ENCODE measurements around the gene RABGEF1.
A peak's percentile ranks its signal among the peaks of the same experiment; 100 is the strongest.
"Not testable (repeated sequence)": the region's sequence is repeated elsewhere in the genome, so short reads cannot be mapped to it uniquely, and the experiment has no call there.

Gene RABGEF1

GRCh38 chr7:66734006-66734405, 6.5 kb upstream of the RABGEF1 start:
- no peak overlapping the region for H3K4me3 ChIP-seq (ENCODE audit: low read length)
- H3K27ac ChIP-seq (ENCODE audit: low read length) = no peak overlapping the region
- no peaks in the 10 kb centered on the region for H3K4me1 ChIP-seq (ENCODE audit: control insufficient read depth, insufficient read depth, low read length)
- H3K36me3 ChIP-seq (ENCODE audit: control insufficient read depth, insufficient read depth, low read length) = no peaks in the 10 kb centered on the region
- WGBS (ENCODE audit: insufficient coverage, insufficient read length) = no CpG with 5 or more reads among the region's 6 CpGs
- H3K9me3 ChIP-seq (ENCODE audit: control insufficient read depth, insufficient read depth, low read length) = no peaks in the 10 kb centered on the region
- no peaks in the 10 kb centered on the region; the same call in 1 of the 2 replicates for H3K27me3 ChIP-seq (ENCODE audit: control insufficient read depth, insufficient read depth, low read length)
- DNase-seq (ENCODE audit: low read depth, low spot score) = no peak

- Histone ChIP-seq H3K27me3 (ENCODE audit: control insufficient read depth, insufficient read depth, low read length) (no peaks in the 10 kb centered on the region; the same call in 1 of the 2 replicates), H3K9me3 (ENCODE audit: control insufficient read depth, insufficient read depth, low read length) (no peaks in the 10 kb centered on the region), H3K27ac (ENCODE audit: low read length) (no peak overlapping the region), H3K4me3 (ENCODE audit: low read length) (no peak overlapping the region), H3K36me3 (ENCODE audit: control insufficient read depth, insufficient read depth, low read length) (no peaks in the 10 kb centered on the region), H3K4me1 (ENCODE audit: control insufficient read depth, insufficient read depth, low read length) (no peaks in the 10 kb centered on the region)
- WGBS (ENCODE audit: insufficient coverage, insufficient read length) = no CpG with 5 or more reads among the region's 3 CpGs
- no peak for DNase-seq (ENCODE audit: low read depth, low spot score)
Measured at GRCh38 chr7:66735154-66735553, 5.4 kb upstream of the RABGEF1 start.

- Histone ChIP-seq H3K4me1 (ENCODE audit: control insufficient read depth, insufficient read depth, low read length) (no peaks in the 10 kb centered on the region), H3K9me3 (ENCODE audit: control insufficient read depth, insufficient read depth, low read length) (no peaks in the 10 kb centered on the region), H3K27me3 (ENCODE audit: control insufficient read depth, insufficient read depth, low read length) (no peaks in the 10 kb centered on the region; the same call in 1 of the 2 replicates), H3K36me3 (ENCODE audit: control insufficient read depth, insufficient read depth, low read length) (no peaks in the 10 kb centered on the region), H3K27ac (ENCODE audit: low read length) (no peak overlapping the region), H3K4me3 (ENCODE audit: low read length) (no peak overlapping the region)
- WGBS (ENCODE audit: insufficient coverage, insufficient read length) = no CpG with 5 or more reads among the region's 1 CpG
- no peak for DNase-seq (ENCODE audit: low read depth, low spot score)
Measured at GRCh38 chr7:66735850-66736249, 4.7 kb upstream of the RABGEF1 start.

GRCh38 chr7:66736892-66737291, 3.6 kb upstream of the RABGEF1 start:
- no peaks in the 10 kb centered on the region for H3K36me3 ChIP-seq (ENCODE audit: control insufficient read depth, insufficient read depth, low read length)
- no peak for DNase-seq (ENCODE audit: low read depth, low spot score)
- H3K27ac ChIP-seq (ENCODE audit: low read length) = no peak overlapping the region
- H3K9me3 ChIP-seq (ENCODE audit: control insufficient read depth, insufficient read depth, low read length) = no peaks in the 10 kb centered on the region
- no peak overlapping the region for H3K4me3 ChIP-seq (ENCODE audit: low read length)
- 100% methylated on average over 2 of the region's 6 CpGs for WGBS (ENCODE audit: insufficient coverage, insufficient read length)
- H3K27me3 ChIP-seq (ENCODE audit: control insufficient read depth, insufficient read depth, low read length) = no peaks in the 10 kb centered on the region; the same call in 1 of the 2 replicates
- no peaks in the 10 kb centered on the region for H3K4me1 ChIP-seq (ENCODE audit: control insufficient read depth, insufficient read depth, low read length)

- Histone ChIP-seq H3K9me3 (ENCODE audit: control insufficient read depth, insufficient read depth, low read length) (no peaks in the 10 kb centered on the region), H3K4me3 (ENCODE audit: low read length) (no peak overlapping the region), H3K27me3 (ENCODE audit: control insufficient read depth, insufficient read depth, low read length) (no peaks in the 10 kb centered on the region; the same call in 1 of the 2 replicates), H3K4me1 (ENCODE audit: control insufficient read depth, insufficient read depth, low read length) (no peaks in the 10 kb centered on the region), H3K36me3 (ENCODE audit: control insufficient read depth, insufficient read depth, low read length) (no peaks in the 10 kb centered on the region), H3K27ac (ENCODE audit: low read length) (no peak overlapping the region)
- DNase-seq (ENCODE audit: low read depth, low spot score) = no peak
- WGBS (ENCODE audit: insufficient coverage, insufficient read length) = no CpG with 5 or more reads among the region's 6 CpGs
Measured at GRCh38 chr7:66737667-66738066, 2.9 kb upstream of the RABGEF1 start.

GRCh38 chr7:66739477-66739876, 1.1 kb upstream of the RABGEF1 start:
- H3K27ac ChIP-seq (ENCODE audit: low read length) = no peak overlapping the region
- H3K4me1 ChIP-seq (ENCODE audit: control insufficient read depth, insufficient read depth, low read length) = no peaks in the 10 kb centered on the region
- no peaks in the 10 kb centered on the region for H3K27me3 ChIP-seq (ENCODE audit: control insufficient read depth, insufficient read depth, low read length)
- no peak for DNase-seq (ENCODE audit: low read depth, low spot score)
- no CpG with 5 or more reads among the region's 14 CpGs for WGBS (ENCODE audit: insufficient coverage, insufficient read length)
- peak overlapping the region; percentile 71; the same call in 1 of the 2 replicates for H3K4me3 ChIP-seq (ENCODE audit: low read length)
- H3K36me3 ChIP-seq (ENCODE audit: control insufficient read depth, insufficient read depth, low read length) = no peaks in the 10 kb centered on the region
- H3K9me3 ChIP-seq (ENCODE audit: control insufficient read depth, insufficient read depth, low read length) = no peaks in the 10 kb centered on the region

GRCh38 chr7:66739953-66740301, 606 bp upstream of the RABGEF1 start:
- peak overlapping the region; percentile 71 for H3K4me3 ChIP-seq (ENCODE audit: low read length)
- no peak for DNase-seq (ENCODE audit: low read depth, low spot score)
- no peaks in the 10 kb centered on the region for H3K27me3 ChIP-seq (ENCODE audit: control insufficient read depth, insufficient read depth, low read length)
- H3K36me3 ChIP-seq (ENCODE audit: control insufficient read depth, insufficient read depth, low read length) = no peaks in the 10 kb centered on the region
- no peaks in the 10 kb centered on the region for H3K9me3 ChIP-seq (ENCODE audit: control insufficient read depth, insufficient read depth, low read length)
- H3K27ac ChIP-seq (ENCODE audit: low read length) = no peak overlapping the region
- no peaks in the 10 kb centered on the region for H3K4me1 ChIP-seq (ENCODE audit: control insufficient read depth, insufficient read depth, low read length)
- WGBS (ENCODE audit: insufficient coverage, insufficient read length) = no CpG with 5 or more reads among the region's 12 CpGs

- DNase-seq (ENCODE audit: low read depth, low spot score); H3K4me1 ChIP-seq (ENCODE audit: control insufficient read depth, insufficient read depth, low read length); H3K36me3 ChIP-seq (ENCODE audit: control insufficient read depth, insufficient read depth, low read length); H3K9me3 ChIP-seq (ENCODE audit: control insufficient read depth, insufficient read depth, low read length); H3K27ac ChIP-seq (ENCODE audit: low read length); H3K27me3 ChIP-seq (ENCODE audit: control insufficient read depth, insufficient read depth, low read length): not testable (repeated sequence)
- no CpG with 5 or more reads among the region's 54 CpGs for WGBS (ENCODE audit: insufficient coverage, insufficient read length)
- H3K4me3 ChIP-seq (ENCODE audit: low read length) = peak overlapping the region; percentile 71
Measured at GRCh38 chr7:66740980-66741709, 612 bp downstream of the RABGEF1 start.

- Histone ChIP-seq H3K27ac (ENCODE audit: low read length) (no peak overlapping the region), H3K4me1 (ENCODE audit: control insufficient read depth, insufficient read depth, low read length) (no peaks in the 10 kb centered on the region), H3K9me3 (ENCODE audit: control insufficient read depth, insufficient read depth, low read length) (no peaks in the 10 kb centered on the region), H3K4me3 (ENCODE audit: low read length) (peak overlapping the region; percentile 71; the same call in 1 of the 2 replicates), H3K27me3 (ENCODE audit: control insufficient read depth, insufficient read depth, low read length) (no peaks in the 10 kb centered on the region), H3K36me3 (ENCODE audit: control insufficient read depth, insufficient read depth, low read length) (no peaks in the 10 kb centered on the region)
- no peak for DNase-seq (ENCODE audit: low read depth, low spot score)
- WGBS (ENCODE audit: insufficient coverage, insufficient read length) = no CpG with 5 or more reads among the region's 17 CpGs
Measured at GRCh38 chr7:66741710-66742049, 1.1 kb downstream of the RABGEF1 start.

GRCh38 chr7:66742298-66742697, 1.8 kb downstream of the RABGEF1 start:
- not testable (repeated sequence) for H3K4me3 ChIP-seq (ENCODE audit: low read length); H3K27ac ChIP-seq (ENCODE audit: low read length); H3K36me3 ChIP-seq (ENCODE audit: control insufficient read depth, insufficient read depth, low read length); DNase-seq (ENCODE audit: low read depth, low spot score); H3K4me1 ChIP-seq (ENCODE audit: control insufficient read depth, insufficient read depth, low read length); H3K27me3 ChIP-seq (ENCODE audit: control insufficient read depth, insufficient read depth, low read length); H3K9me3 ChIP-seq (ENCODE audit: control insufficient read depth, insufficient read depth, low read length)
- WGBS (ENCODE audit: insufficient coverage, insufficient read length) = no CpG with 5 or more reads among the region's 4 CpGs

- Histone ChIP-seq H3K4me3 (ENCODE audit: low read length) (no peak overlapping the region), H3K36me3 (ENCODE audit: control insufficient read depth, insufficient read depth, low read length) (no peaks in the 10 kb centered on the region), H3K9me3 (ENCODE audit: control insufficient read depth, insufficient read depth, low read length) (no peaks in the 10 kb centered on the region), H3K27ac (ENCODE audit: low read length) (no peak overlapping the region), H3K4me1 (ENCODE audit: control insufficient read depth, insufficient read depth, low read length) (no peaks in the 10 kb centered on the region), H3K27me3 (ENCODE audit: control insufficient read depth, insufficient read depth, low read length) (no peaks in the 10 kb centered on the region)
- WGBS (ENCODE audit: insufficient coverage, insufficient read length) = no CpG with 5 or more reads among the region's 9 CpGs
- no peak for DNase-seq (ENCODE audit: low read depth, low spot score)
Measured at GRCh38 chr7:66743920-66744319, 3.4 kb downstream of the RABGEF1 start.

Measured in iPS DF 6.9 (cell line).